Brain microvascular endothelial cell (primary cell): Measurements from ENCODE around the gene PPM1L.
A peak's percentile ranks its signal among the peaks of the same experiment; 100 is the strongest.
"Not testable (repeated sequence)": the region's sequence is repeated elsewhere in the genome, so short reads cannot be mapped to it uniquely, and the experiment has no call there.

Source experiments
- DNase-seq: peaks from one replicate; pipeline ENCODE4 v3.0.0-alpha.2; 2020
- H3K27ac ChIP-seq: fragments of 250-450 bp; sonication (Bioruptor Pico); 2 replicates; pipeline ENCODE4 v1.5.1; 2020; ENCODE audit warnings: mild to moderate bottlenecking, moderate library complexity
- H3K27me3 ChIP-seq: fragments of 250-450 bp; sonication (Bioruptor Pico); replicated peaks from 2 replicates; pipeline ENCODE4 v1.5.1; 2020; ENCODE audit warnings: mild to moderate bottlenecking
- H3K36me3 ChIP-seq: fragments of 250-450 bp; sonication (Bioruptor Pico); replicated peaks from 2 replicates; pipeline ENCODE4 v1.5.1; 2020; ENCODE audit warnings: mild to moderate bottlenecking
- H3K4me3 ChIP-seq: 2 replicates; pipeline ENCODE4 v1.5.1; 2011; ENCODE audit warnings: low read depth, mild to moderate bottlenecking, control low read depth, low read length, moderate library complexity
- in situ Hi-C: cut with HindIII; loops from 2 replicates; pipeline ENCODE4 v1.10.0; 2017; ENCODE audit warnings: low sequenced_read_pairs, low pct_ligation_motif_present
- TF ChIP-seq, protein P1 (sequence below): IDR thresholded peaks from 2 replicates; pipeline ENCODE4 v1.5.1; 2011; ENCODE audit warnings: low read depth, mild to moderate bottlenecking, moderate library complexity, low read length, control low read depth, inconsistent platforms; ENCODE audit errors: missing control alignments

PPM1L gene

GRCh38 chr3:160755776-160756304 lies at the start of gene PPM1L:
Gene PPM1L, plus strand, starts transcription at chr3:160756231.
- Histone ChIP-seq H3K27me3 (no peaks in the 10 kb centered on the region), H3K4me3 (peak within 1 kb of the TSS; percentile 71), H3K36me3 (no peaks in the 10 kb centered on the region), H3K27ac (peak within 1 kb of the TSS; percentile 83)
- TF ChIP-seq, protein P1, sequence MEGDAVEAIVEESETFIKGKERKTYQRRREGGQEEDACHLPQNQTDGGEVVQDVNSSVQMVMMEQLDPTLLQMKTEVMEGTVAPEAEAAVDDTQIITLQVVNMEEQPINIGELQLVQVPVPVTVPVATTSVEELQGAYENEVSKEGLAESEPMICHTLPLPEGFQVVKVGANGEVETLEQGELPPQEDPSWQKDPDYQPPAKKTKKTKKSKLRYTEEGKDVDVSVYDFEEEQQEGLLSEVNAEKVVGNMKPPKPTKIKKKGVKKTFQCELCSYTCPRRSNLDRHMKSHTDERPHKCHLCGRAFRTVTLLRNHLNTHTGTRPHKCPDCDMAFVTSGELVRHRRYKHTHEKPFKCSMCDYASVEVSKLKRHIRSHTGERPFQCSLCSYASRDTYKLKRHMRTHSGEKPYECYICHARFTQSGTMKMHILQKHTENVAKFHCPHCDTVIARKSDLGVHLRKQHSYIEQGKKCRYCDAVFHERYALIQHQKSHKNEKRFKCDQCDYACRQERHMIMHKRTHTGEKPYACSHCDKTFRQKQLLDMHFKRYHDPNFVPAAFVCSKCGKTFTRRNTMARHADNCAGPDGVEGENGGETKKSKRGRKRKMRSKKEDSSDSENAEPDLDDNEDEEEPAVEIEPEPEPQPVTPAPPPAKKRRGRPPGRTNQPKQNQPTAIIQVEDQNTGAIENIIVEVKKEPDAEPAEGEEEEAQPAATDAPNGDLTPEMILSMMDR: no peak
- in situ Hi-C loops: no loop called here
- DNase-seq: peak; percentile 25

- no peaks in the 10 kb centered on the region for H3K27me3 ChIP-seq
- TF ChIP-seq, protein P1: peak; percentile 55
- in situ Hi-C loops: no loop called here
- H3K27ac ChIP-seq: no peak overlapping the region
- H3K4me3 ChIP-seq: no peak overlapping the region
- DNase-seq: peak; percentile 48
- no peaks in the 10 kb centered on the region for H3K36me3 ChIP-seq
Measured at GRCh38 chr3:160707187-160707794, 48.7 kb upstream of the PPM1L start.

DNA sequence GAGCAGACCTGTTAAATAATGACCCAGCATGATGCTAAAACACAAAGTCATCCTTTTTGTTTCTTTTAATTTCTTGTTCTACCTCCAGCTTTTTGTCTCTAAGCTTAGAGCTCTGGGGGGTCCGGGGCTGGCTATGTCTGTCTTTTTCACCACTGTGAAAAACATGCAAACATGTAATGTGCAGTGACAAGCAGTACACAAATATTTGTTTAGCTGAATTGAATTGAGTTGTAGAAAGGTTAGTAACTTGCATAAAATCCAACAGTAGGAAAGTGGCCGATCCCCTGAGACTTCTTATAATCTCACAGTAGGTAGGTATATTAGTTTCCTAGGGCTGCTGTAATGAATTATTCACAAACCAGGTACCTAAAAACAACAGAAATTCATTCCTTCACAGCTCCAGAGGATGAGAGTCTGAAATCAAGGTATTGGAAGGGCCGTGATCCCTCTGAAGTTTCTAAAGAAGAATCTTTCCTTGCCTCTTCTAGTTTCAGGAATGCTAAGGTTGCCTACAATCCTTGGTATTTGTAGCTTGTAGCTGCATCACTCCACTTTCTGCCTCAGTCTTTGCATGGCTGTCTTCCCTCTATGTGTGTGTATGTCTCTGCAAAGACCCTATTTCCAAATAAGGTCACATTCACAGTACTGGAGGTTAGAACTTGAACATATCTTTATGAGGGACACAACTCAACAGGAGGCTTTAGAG lies 46.4 kb upstream of the PPM1L start:
- no peaks in the 10 kb centered on the region for H3K27me3 ChIP-seq
- H3K4me3 ChIP-seq: no peak overlapping the region
- in situ Hi-C loops: no loop called here
- no peaks in the 10 kb centered on the region for H3K36me3 ChIP-seq
- DNase-seq: no peak
- TF ChIP-seq, protein P1: no peak
- no peak overlapping the region for H3K27ac ChIP-seq

DNA sequence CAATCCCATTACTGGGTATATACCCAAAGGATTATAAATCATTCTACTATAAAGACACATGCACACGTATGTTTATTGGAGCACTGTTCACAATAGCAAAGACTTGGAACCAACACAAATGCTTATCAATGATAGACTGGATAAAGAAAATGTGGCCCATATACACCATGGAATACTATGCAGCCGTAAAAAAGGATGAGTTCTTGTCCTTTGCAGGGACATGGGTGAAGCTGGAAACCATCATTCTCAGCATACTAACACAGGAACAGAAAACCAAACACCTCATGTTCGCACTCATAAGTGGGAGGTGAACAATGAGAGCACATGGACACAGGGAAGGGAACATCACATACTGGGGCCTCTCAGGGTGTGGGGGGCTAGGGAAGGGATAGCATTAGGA lies 42.9 kb upstream of the PPM1L start:
- H3K36me3 ChIP-seq, H3K27me3 ChIP-seq, DNase-seq, in situ Hi-C loops, H3K27ac ChIP-seq, H3K4me3 ChIP-seq: not testable (repeated sequence)

DNA sequence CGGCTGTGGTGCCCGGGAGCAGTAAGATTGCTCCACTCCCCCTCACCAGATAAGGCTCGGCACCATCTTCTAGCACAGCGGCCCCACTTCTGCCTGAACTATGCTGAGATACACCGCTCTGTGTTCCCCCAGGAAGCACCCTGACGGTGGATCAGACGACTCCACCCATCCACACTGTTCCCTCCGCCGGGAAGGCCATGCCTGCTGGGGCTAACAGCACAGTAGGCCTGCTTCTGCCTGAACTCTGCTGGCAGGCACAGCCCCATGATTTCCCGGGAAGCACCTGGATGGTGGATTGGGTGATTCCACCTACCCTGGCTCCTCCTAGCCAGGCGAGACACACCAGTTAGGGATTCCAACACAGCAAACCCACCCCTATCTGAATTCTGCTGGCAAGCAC lies 36.3 kb upstream of the PPM1L start:
- TF ChIP-seq, protein P1: no peak
- no peak for DNase-seq
- in situ Hi-C loops: no loop called here
- H3K4me3 ChIP-seq: no peak overlapping the region
- H3K36me3 ChIP-seq: no peaks in the 10 kb centered on the region
- no peak overlapping the region for H3K27ac ChIP-seq
- no peaks in the 10 kb centered on the region for H3K27me3 ChIP-seq

DNA sequence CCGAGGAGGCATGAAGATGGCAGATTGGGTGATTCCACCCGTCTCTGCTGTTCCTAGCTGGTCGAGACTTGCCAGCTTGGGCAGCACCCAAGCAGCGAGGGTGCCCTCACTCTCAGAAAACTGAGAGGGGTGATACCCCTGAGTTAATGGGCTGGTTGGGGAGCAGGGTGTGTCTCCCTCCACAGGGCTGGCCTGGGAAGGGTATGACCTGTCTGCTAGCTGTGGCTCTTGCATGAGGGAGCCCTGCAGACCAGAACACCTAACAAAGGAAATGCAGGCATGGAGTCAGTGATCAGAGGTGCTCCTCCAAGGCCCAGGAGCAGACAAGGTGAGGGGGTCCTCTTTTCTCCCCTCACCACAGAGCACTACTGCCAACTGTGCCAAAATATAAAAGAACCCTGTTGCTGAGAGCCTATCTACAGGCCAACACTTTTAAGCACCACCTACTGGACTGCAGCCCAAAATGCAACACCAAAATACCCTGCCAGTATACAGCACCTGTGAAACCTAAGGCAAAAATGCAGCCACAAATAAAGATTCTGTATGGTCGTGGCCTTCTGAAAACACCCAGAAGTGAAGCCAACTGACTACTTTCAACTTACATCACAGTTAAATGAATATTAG lies 35.8 kb upstream of the PPM1L start:
- H3K4me3 ChIP-seq: no peak overlapping the region
- H3K27ac ChIP-seq: no peak overlapping the region
- TF ChIP-seq, protein P1: peak; percentile 42
- H3K36me3 ChIP-seq: no peaks in the 10 kb centered on the region
- DNase-seq: no peak
- in situ Hi-C loops: no loop called here
- no peaks in the 10 kb centered on the region for H3K27me3 ChIP-seq
